Measurements from ENCODE around the gene CDCA8.
"Not testable (repeated sequence)": the region's sequence is repeated elsewhere in the genome, so short reads cannot be mapped to it uniquely, and the experiment has no call there.

CDCA8 gene

GRCh38 chr1:37718901-37719571, 26.7 kb downstream of the CDCA8 start:
- DNase-seq: no peak

GRCh38 chr1:37719572-37720195, 27.4 kb downstream of the CDCA8 start:
- no peak for DNase-seq

- DNase-seq: no peak
Observed at GRCh38 chr1:37720231-37721130, 28.2 kb downstream of the CDCA8 start.

- no peak for DNase-seq
Observed at GRCh38 chr1:37721565-37721964, 29.2 kb downstream of the CDCA8 start.

GRCh38 chr1:37722181-37723071, 30.1 kb downstream of the CDCA8 start:
- DNase-seq: no peak

- DNase-seq: no peak
Observed at GRCh38 chr1:37723072-37723389, 30.7 kb downstream of the CDCA8 start.

GRCh38 chr1:37723390-37724078, 31.2 kb downstream of the CDCA8 start:
- DNase-seq: no peak

- DNase-seq: no peak
Observed at GRCh38 chr1:37724575-37724974, 32.3 kb downstream of the CDCA8 start.

GRCh38 chr1:37725851-37726613, 33.7 kb downstream of the CDCA8 start:
- DNase-seq: no peak

GRCh38 chr1:37726751-37727585, 34.7 kb downstream of the CDCA8 start:
- DNase-seq: no peak

GRCh38 chr1:37728416-37728815, 36.1 kb downstream of the CDCA8 start:
- no peak for DNase-seq

GRCh38 chr1:37730376-37730775, 38.1 kb downstream of the CDCA8 start:
- DNase-seq: no peak

- no peak for DNase-seq
Observed at GRCh38 chr1:37731312-37732019, 39.1 kb downstream of the CDCA8 start.

GRCh38 chr1:37732111-37732780, 39.9 kb downstream of the CDCA8 start:
- DNase-seq: no peak

- no peak for DNase-seq
Observed at GRCh38 chr1:37734629-37735591, 42.6 kb downstream of the CDCA8 start.

- not testable (repeated sequence) for DNase-seq
Observed at GRCh38 chr1:37737975-37738374, 45.7 kb downstream of the CDCA8 start.

- DNase-seq: not testable (repeated sequence)
Observed at GRCh38 chr1:37738619-37739018, 46.3 kb downstream of the CDCA8 start.

- DNase-seq: no peak
Observed at GRCh38 chr1:37739222-37739621, 46.9 kb downstream of the CDCA8 start.

Data from CD4-positive, alpha-beta T cell treated with Interleukin-4 for 4 hours (primary cell).